Prostate gland (tissue), 2 donors: ENCODE measurements around the gene GTF2I.

ENCODE experiments used
- POLR2A ChIP-seq: fragments of 450-650 bp; IDR thresholded peaks from one replicate; pipeline ENCODE4 v1.6.1; 2016; ENCODE audit warnings: antibody characterized with exemption, mild to moderate bottlenecking
- POLR2AphosphoS5 ChIP-seq: sonication (generic); formaldehyde crosslinking; IDR thresholded peaks from one replicate; pipeline ENCODE4 v1.6.1; 2017; ENCODE audit warnings: antibody characterized with exemption
- TF ChIP-seq, protein P1 (sequence below), 4 experiments: fragments of 200-600 bp in 2 of 4; fragments of 450-650 bp in 2 of 4; sonication (generic) in 2 of 4; IDR thresholded peaks; 1 replicate in 3 of 4; 2 replicates in 1 of 4; pipeline ENCODE4 v1.5.1; 2016 to 2019; ENCODE audit warnings: antibody characterized with exemption in 4 of 4, mild to moderate bottlenecking in 2 of 4, moderate library complexity in 2 of 4

DNA sequence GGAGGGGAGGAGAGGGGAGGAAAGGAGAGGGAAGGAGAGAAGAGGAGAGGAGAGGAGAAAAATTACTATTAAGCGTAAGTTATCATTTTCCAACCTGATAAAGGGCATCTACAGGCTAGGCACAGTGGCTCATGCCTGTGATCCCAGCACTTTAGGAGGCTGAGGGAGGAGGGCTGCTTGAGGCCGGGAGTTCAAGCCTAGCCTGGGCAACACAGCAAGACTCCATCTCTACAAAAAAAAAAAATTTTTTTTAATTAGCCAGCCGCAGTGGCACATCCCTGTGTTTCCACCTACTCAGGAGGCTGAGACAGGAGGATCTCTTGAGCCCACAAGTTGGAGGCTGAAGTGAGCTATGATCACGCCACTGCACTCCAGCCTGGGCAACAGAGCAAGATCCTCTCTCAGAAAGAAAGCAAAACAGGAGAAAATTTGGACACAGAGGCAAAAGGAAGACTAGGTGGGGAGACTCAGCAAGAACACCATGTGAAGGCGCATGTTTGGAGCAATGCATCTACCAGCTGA lies 35.2 kb upstream of the GTF2I start:
- no peak for TF ChIP-seq POLR2AphosphoS5
- TF ChIP-seq, protein P1, sequence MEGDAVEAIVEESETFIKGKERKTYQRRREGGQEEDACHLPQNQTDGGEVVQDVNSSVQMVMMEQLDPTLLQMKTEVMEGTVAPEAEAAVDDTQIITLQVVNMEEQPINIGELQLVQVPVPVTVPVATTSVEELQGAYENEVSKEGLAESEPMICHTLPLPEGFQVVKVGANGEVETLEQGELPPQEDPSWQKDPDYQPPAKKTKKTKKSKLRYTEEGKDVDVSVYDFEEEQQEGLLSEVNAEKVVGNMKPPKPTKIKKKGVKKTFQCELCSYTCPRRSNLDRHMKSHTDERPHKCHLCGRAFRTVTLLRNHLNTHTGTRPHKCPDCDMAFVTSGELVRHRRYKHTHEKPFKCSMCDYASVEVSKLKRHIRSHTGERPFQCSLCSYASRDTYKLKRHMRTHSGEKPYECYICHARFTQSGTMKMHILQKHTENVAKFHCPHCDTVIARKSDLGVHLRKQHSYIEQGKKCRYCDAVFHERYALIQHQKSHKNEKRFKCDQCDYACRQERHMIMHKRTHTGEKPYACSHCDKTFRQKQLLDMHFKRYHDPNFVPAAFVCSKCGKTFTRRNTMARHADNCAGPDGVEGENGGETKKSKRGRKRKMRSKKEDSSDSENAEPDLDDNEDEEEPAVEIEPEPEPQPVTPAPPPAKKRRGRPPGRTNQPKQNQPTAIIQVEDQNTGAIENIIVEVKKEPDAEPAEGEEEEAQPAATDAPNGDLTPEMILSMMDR (IDR thresholded peaks at IDR 0.05), result no peak
- TF ChIP-seq POLR2A, result no peak
